A549 (cell line): Measurements from ENCODE around the gene GPATCH3. TPM values are rescaled to one million over a fixed set of nuclear protein-coding genes. Genes with fewer than 3 reads are reported as not detected.

ENCODE experiments used
- ATAC-seq, 2 experiments: fragments of 200-7000 bp in 1 of 2; fragments of >200 bp in 1 of 2; cut with Nextera tagmentation in 1 of 2; cut with Tn5 transposase in 1 of 2; 3 replicates each; pipeline versions ENCODE4 v1.8.0 to v1.9.1; 2018 to 2020; ENCODE audit warnings: mild to moderate bottlenecking in 1 of 2, moderate library complexity in 1 of 2
- CTCF ChIA-PET: fragments of 300-600 bp; sonication (Branson Sonifier 250); formaldehyde crosslinking; extraction: SDS; loops from one replicate; lab custom pipeline; 2021; ENCODE audit warnings: antibody characterized with exemption, inconsistent platforms; lab: Yijun Ruan, JAX
- POLR2A ChIA-PET: fragments of 350-600 bp; formaldehyde crosslinking; extraction: SDS; loops from one replicate; lab custom pipeline; 2021; ENCODE audit warnings: antibody characterized with exemption, inconsistent platforms; lab: Yijun Ruan, JAX
- DNase-seq, 2 experiments: peaks; one replicate each; pipeline versions ENCODE4 v3.0.0 to v3.0.0-alpha.2; 2011 to 2016; ENCODE audit warnings: low read depth in 1 of 2, low spot score in 1 of 2
- FAIRE-seq: peaks from 2 replicates; lab custom pipeline; 2011; peaks lifted over from hg19 to GRCh38; lab: Jason Lieb, UNC
- H3K27ac ChIP-seq, 2 experiments: fragments of >200 bp; sonication (Bioruptor Twin); formaldehyde crosslinking; 3 replicates each; pipeline ENCODE4 v1.5.1; 2016 to 2017
- H3K4me1 ChIP-seq: fragments of >200 bp; sonication (Bioruptor Twin); formaldehyde crosslinking; 3 replicates; pipeline ENCODE4 v1.6.1; 2016
- H3K4me2 ChIP-seq: fragments of >200 bp; sonication (Bioruptor Twin); formaldehyde crosslinking; 3 replicates; pipeline ENCODE4 v1.6.1; 2016
- H3K4me3 ChIP-seq: fragments of >200 bp; sonication (Bioruptor Twin); formaldehyde crosslinking; 3 replicates; pipeline ENCODE4 v1.5.1; 2016
- H3K9me3 ChIP-seq: fragments of >200 bp; sonication (Bioruptor Twin); formaldehyde crosslinking; 3 replicates; pipeline ENCODE4 v1.6.1; 2016
- BCL3 ChIP-seq: fragments of >200 bp; sonication (Bioruptor Twin); formaldehyde crosslinking; IDR thresholded peaks from 3 replicates; pipeline ENCODE4 v1.6.1; 2016
- BHLHE40 ChIP-seq: IDR thresholded peaks from 2 replicates; pipeline ENCODE4 v1.6.1; 2012; ENCODE audit warnings: low read depth, low read length, inconsistent platforms
- CHD2 ChIP-seq: fragments of 150-350 bp; IDR thresholded peaks from 2 replicates; pipeline ENCODE4 v1.6.1; 2014; ENCODE audit warnings: low read length; ENCODE audit not compliant: partially characterized antibody
- EHF ChIP-seq: fragments of 250-450 bp; sonication (Bioruptor Pico); IDR thresholded peaks from 2 replicates; pipeline ENCODE4 v1.5.0; 2020; ENCODE audit warnings: mild to moderate bottlenecking
- ELK1 ChIP-seq: fragments of 150-350 bp; IDR thresholded peaks from 2 replicates; pipeline ENCODE4 v1.6.1; 2014; ENCODE audit warnings: low read depth, mild to moderate bottlenecking, low read length
- EP300 ChIP-seq, 2 experiments: fragments of >200 bp; sonication (Bioruptor Twin); formaldehyde crosslinking; IDR thresholded peaks; 2 replicates in 1 of 2; 3 replicates in 1 of 2; pipeline ENCODE4 v1.6.1; 2016 to 2017
- HOXA7 ChIP-seq: fragments of 250-450 bp; sonication (Bioruptor Pico); IDR thresholded peaks from 2 replicates; pipeline ENCODE4 v1.5.0; 2020; ENCODE audit warnings: mild to moderate bottlenecking, moderate library complexity
- HOXB13 ChIP-seq: fragments of 250-450 bp; sonication (Bioruptor Pico); IDR thresholded peaks from 2 replicates; pipeline ENCODE4 v1.5.0; 2020; ENCODE audit warnings: low read depth, mild to moderate bottlenecking, moderate library complexity
- HOXB5 ChIP-seq: fragments of 250-450 bp; sonication (Bioruptor Pico); IDR thresholded peaks from 2 replicates; pipeline ENCODE4 v1.5.0; 2020; ENCODE audit warnings: mild to moderate bottlenecking, moderate library complexity
- KDM1A ChIP-seq: fragments of 200-600 bp; sonication (generic); IDR thresholded peaks from 2 replicates; pipeline ENCODE4 v1.6.1; 2016; ENCODE audit warnings: low read depth, mild to moderate bottlenecking
- MAFK ChIP-seq: fragments of 450-650 bp; IDR thresholded peaks from 2 replicates; pipeline ENCODE4 v1.6.1; 2014; ENCODE audit not compliant: partially characterized antibody
- MAX ChIP-seq: IDR thresholded peaks from 2 replicates; pipeline ENCODE4 v1.6.1; 2012
- NFE2L2 ChIP-seq: fragments of 150-350 bp; conservative IDR thresholded peaks from 2 replicates; pipeline ENCODE4 v1.6.1; 2014; ENCODE audit warnings: low read length
- NPAS2 ChIP-seq: fragments of 250-450 bp; sonication (Bioruptor Pico); IDR thresholded peaks from 2 replicates; pipeline ENCODE4 v1.8.0; 2022; ENCODE audit warnings: mild to moderate bottlenecking, moderate library complexity, borderline replicate concordance
- POLR2A ChIP-seq: IDR thresholded peaks from 2 replicates; pipeline ENCODE4 v1.6.1; 2012; ENCODE audit warnings: mild to moderate bottlenecking, low read length
- POLR2AphosphoS2 ChIP-seq: conservative IDR thresholded peaks from 2 replicates; pipeline ENCODE4 v1.6.1; 2012; ENCODE audit warnings: low read length, improper control_type of control experiment, inconsistent platforms
- RAD21 ChIP-seq, 2 experiments: fragments of >200 bp in 1 of 2; sonication (Bioruptor Twin) in 1 of 2; formaldehyde crosslinking in 1 of 2; IDR thresholded peaks in 1 of 2; conservative IDR thresholded peaks in 1 of 2; 2 replicates in 1 of 2; 3 replicates in 1 of 2; pipeline ENCODE4 v1.6.1; 2012 to 2018; ENCODE audit warnings: inconsistent platforms in 1 of 2
- REST ChIP-seq: fragments of 200-600 bp; sonication (generic); IDR thresholded peaks from 2 replicates; pipeline ENCODE4 v1.6.1; 2016; ENCODE audit warnings: antibody characterized with exemption, mild to moderate bottlenecking, moderate library complexity
- RFX5 ChIP-seq: fragments of 450-650 bp; IDR thresholded peaks from 2 replicates; pipeline ENCODE4 v1.7.1; 2014; ENCODE audit warnings: antibody characterized with exemption, mild to moderate bottlenecking, moderate library complexity
- SREBF2 ChIP-seq: fragments of 450-650 bp; IDR thresholded peaks from 2 replicates; pipeline ENCODE4 v1.6.1; 2014; ENCODE audit warnings: mild to moderate bottlenecking, moderate library complexity
- ZC3H11A ChIP-seq: fragments of 450-650 bp; IDR thresholded peaks from 2 replicates; pipeline ENCODE4 v1.6.1; 2014; ENCODE audit warnings: antibody characterized with exemption, mild to moderate bottlenecking
- ZNF302 ChIP-seq: fragments of 250-450 bp; sonication (Bioruptor Pico); IDR thresholded peaks from 2 replicates; pipeline ENCODE4 v1.9.0; 2021; ENCODE audit warnings: inconsistent platforms, mild to moderate bottlenecking, moderate library complexity
- ZSCAN20 ChIP-seq: fragments of 250-450 bp; sonication (Bioruptor Pico); IDR thresholded peaks from 2 replicates; pipeline ENCODE4 v1.8.0; 2022; ENCODE audit warnings: mild to moderate bottlenecking, moderate library complexity
- WGBS: methylation state at CpG from one replicate; pipeline ENCODE4 v1.1.6; 2017; ENCODE audit errors: missing lambda C conversion rate; 5-methylcytosine and 5-hydroxymethylcytosine counted together
- polyA plus RNA-seq, 4 experiments: library from polyadenylated mRNA; depleted of rRNA in 3 of 4; stranded (reverse); fragments of >200 nt; fragmentation: RNase III in 1 of 4; extraction: RNeasy Plus Mini Kit Qiagen cat#74134 plus additional on column Dnase treatment in 1 of 4; gene quantifications; 2 replicates in 3 of 4; 3 replicates in 1 of 4; pipeline ENCODE4 v1.2.3, GENCODE V29; 2011 to 2017

Gene GPATCH3
- polyA plus RNA-seq, 2 of the 4 experiments (the other 2 are of a cell fraction) = 5.4 to 8.7 TPM

GRCh38 chr1:26941311-26941710 lies 41.0 kb upstream of the GPATCH3 start:
- POLR2A ChIA-PET = interaction anchor here (0.6 kb wide), 1 partner anchor 131 kb away, joined by 4 read pairs; no protein-coding TSS in a partner anchor
- DNase-seq = no peak
- Histone ChIP-seq H3K27ac (no peak overlapping the region), H3K4me2 (no peak overlapping the region), H3K4me3 (no peak overlapping the region), H3K4me1 (no peaks in the 10 kb centered on the region), H3K9me3 (no peaks in the 10 kb centered on the region)
- TF ChIP-seq MAFK = no peak
- no peak for TF ChIP-seq ELK1
- no peak for TF ChIP-seq HOXB5
- no peak for TF ChIP-seq NPAS2
- TF ChIP-seq BCL3 = no peak
- no peak for TF ChIP-seq ZC3H11A
- TF ChIP-seq REST = no peak
- no peak for TF ChIP-seq EHF (CRISPR knock-in tag)
- no peak for TF ChIP-seq POLR2AphosphoS2
- WGBS = 95% methylated on average over 10 of the region's 10 CpGs
- CTCF ChIA-PET = no interaction called here
- no peak for ATAC-seq
- FAIRE-seq = no peak

GRCh38 chr1:26938659-26939025 lies 38.4 kb upstream of the GPATCH3 start:
- H3K9me3 ChIP-seq = no peaks in the 10 kb centered on the region
- TF ChIP-seq NPAS2 (no peak), EHF (CRISPR knock-in tag) (no peak), BHLHE40 (no peak), NFE2L2 (no peak), MAX (no peak), RAD21 (conservative IDR thresholded peaks at IDR 0.05 in 1 of 2, IDR thresholded peaks at IDR 0.05 in 1 of 2) (no peak), KDM1A (no peak), SREBF2 (no peak), ZC3H11A (no peak), POLR2A (no peak), ZSCAN20 (no peak), RFX5 (no peak), ZNF302 (no peak), HOXA7 (CRISPR knock-in tag) (no peak), HOXB13 (CRISPR knock-in tag) (no peak), EP300 (IDR thresholded peaks at IDR 0.05) (no peak), CHD2 (no peak), POLR2AphosphoS2 (no peak)
- TF ChIP-seq, all 56 proteins: peak for 0
- POLR2A ChIA-PET = no interaction called here

More at GRCh38 chr1:26938659-26939025, 38.4 kb upstream of the GPATCH3 start:
- DNase-seq = no peak
- WGBS = 95% methylated on average over 2 of the region's 2 CpGs
- CTCF ChIA-PET = interaction anchor here (1.0 to 1.2 kb wide), 3 partner anchors 11 to 28 kb away, joined by 3 to 5 read pairs (median 3); no protein-coding TSS in a partner anchor
- peak in 1 of 2 experiments; percentile 31; a peak in 1 of 6 replicates for ATAC-seq
- Histone ChIP-seq H3K4me2 (no peak overlapping the region), H3K27ac (no peak overlapping the region), H3K4me3 (no peak overlapping the region), H3K4me1 (no peaks in the 10 kb centered on the region)
- no peak for FAIRE-seq
